Activated CD4-positive, alpha-beta T cell treated with anti-CD3 and anti-CD28 coated beads, Interleukin-2, amount 50 U/mL, for 16 hours (primary cell): ENCODE measurements around the gene PRIM1.
"Not testable (repeated sequence)": the region's sequence is repeated elsewhere in the genome, so short reads cannot be mapped to it uniquely, and the experiment has no call there.

ENCODE experiments used
- DNase-seq: peaks from one replicate; pipeline ENCODE4 v3.0.0-alpha.2; 2020

PRIM1 gene

GRCh38 chr12:56751712-56752598, at the start of gene PRIM1:
Gene PRIM1 (minus strand): TSS chr12:56752323. CDS start chr12:56752298, 25 bp downstream.
- DNase-seq: peak; percentile 94

GRCh38 chr12:56800221-56800620, 48.1 kb upstream of the PRIM1 start:
- DNase-seq: no peak

GRCh38 chr12:56799345-56799744, 47.2 kb upstream of the PRIM1 start:
- not testable (repeated sequence) for DNase-seq

DNA sequence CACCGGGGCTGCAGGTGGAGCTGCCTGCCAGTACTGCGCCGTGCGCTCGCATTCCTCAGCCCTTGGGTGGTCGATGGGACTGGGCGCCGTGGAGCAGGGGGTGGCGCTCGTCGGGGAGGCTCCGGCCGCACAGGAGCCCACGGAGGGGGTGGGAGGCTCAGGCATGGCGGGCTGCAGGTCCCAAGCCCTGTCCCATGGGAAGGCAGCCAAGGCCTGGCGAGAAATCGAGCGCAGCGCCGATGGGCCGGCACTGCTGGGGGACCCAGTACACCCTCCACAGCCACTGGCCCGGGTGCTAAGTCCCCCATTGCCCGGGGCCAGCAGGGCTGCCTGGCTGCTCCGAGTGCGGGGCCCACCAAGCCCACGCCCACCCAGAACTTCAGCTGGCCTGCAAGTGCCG, 43.7 kb upstream of the PRIM1 start:
- not testable (repeated sequence) for DNase-seq

GRCh38 chr12:56795046-56795562, 43.0 kb upstream of the PRIM1 start:
- not testable (repeated sequence) for DNase-seq

DNA sequence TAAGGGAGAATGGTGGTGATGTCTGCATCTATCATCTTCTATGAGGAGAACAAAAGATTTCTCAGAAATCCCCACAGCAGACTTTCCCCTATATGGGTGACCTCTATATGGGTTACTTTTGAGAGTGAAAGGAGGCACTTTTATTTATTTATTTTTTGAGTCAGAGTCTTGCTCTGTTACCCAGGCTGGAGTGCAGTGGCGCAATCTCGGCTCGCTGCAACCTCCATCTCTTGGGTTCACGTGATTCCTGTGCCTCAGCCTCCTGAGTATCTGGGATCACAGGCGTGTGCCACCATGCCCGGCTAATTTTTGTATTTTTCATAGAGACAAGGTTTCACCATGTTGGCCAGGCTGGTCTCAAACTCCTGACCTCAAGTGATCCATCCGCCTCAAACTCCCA, 41.0 kb upstream of the PRIM1 start:
- not testable (repeated sequence) for DNase-seq

- DNase-seq: no peak
Observed at GRCh38 chr12:56792678-56793077, 40.6 kb upstream of the PRIM1 start.

GRCh38 chr12:56789429-56789828, 37.3 kb upstream of the PRIM1 start:
- not testable (repeated sequence) for DNase-seq

- no peak for DNase-seq
Observed at GRCh38 chr12:56787498-56787897, 35.4 kb upstream of the PRIM1 start.

- DNase-seq: no peak
Observed at GRCh38 chr12:56785874-56786273, 33.8 kb upstream of the PRIM1 start.

DNA sequence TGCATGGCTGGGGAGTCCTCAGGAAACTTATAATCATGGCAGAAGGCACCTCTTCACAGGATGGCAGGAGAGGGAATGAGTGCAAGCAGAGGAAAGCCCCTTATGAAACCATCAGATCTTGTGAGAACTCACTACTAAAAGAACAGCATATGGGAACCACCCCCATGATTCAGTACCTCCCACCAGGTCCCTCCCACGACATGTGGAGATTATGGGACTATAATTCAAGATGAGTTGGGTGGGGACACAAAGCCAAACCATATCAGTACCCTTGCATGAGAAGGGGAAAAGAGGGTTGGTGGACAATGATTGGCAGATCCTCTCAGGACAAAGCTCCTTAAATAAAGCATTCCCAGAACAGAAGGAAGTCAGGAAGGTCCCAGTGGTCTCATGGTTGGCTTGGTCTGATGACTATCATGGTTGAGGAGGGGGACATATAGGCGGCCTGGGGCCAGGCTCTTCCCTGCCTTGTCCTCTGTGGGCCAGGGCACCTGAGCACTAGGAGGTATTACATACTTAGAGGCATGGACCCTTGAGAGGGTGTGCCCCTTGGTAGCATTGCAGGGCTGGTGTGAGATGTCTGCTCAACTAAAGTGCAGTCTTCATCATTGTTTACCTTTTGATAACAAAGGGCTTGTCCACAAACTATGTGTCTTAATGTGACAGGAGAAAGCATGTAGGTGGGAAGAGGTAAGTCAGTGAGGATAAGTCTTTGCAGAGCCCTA, 33.2 kb upstream of the PRIM1 start:
- DNase-seq: no peak

GRCh38 chr12:56781726-56782125, 29.6 kb upstream of the PRIM1 start:
- no peak for DNase-seq

DNA sequence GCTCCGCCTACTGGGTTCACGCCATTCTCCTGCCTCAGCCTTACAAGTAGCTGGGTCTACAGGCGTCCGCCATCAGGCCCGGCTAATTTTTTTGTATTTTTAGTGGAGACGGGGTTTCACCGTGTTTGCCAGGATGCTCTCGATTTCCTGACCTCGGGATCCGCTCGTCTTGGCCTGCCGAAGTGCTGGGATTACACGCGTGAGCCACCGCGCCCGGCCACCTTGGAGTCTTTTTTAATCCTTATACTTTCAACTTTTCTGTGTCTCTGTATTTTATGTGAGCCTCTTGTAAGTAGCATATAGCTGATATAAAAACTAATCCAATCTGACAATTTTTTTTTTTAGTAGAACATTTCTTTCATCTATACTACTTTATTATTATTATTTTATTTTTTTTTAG, 26.6 kb upstream of the PRIM1 start:
- no peak for DNase-seq

- DNase-seq: no peak
Observed at GRCh38 chr12:56776654-56777053, 24.5 kb upstream of the PRIM1 start.

DNA sequence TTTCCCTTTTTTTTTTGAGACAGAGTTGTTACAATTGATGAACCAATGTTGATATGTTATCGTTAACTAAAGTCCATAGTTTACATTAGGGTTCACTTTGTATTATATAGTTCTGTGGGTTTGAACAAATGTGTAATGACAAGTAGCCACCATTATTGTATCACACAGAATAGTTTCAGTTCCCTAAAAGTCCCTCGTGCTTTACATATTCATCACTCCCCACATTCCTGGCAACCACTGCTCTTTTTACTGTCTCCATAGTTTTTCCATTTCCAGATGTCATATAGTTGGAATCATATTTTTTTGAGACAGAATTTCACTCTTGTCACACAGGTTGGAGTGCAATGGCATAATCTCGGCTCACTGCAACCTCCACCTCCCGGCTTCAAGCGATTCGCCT, 23.5 kb upstream of the PRIM1 start:
- DNase-seq: no peak

- no peak for DNase-seq
Observed at GRCh38 chr12:56773113-56773512, 21.0 kb upstream of the PRIM1 start.

DNA sequence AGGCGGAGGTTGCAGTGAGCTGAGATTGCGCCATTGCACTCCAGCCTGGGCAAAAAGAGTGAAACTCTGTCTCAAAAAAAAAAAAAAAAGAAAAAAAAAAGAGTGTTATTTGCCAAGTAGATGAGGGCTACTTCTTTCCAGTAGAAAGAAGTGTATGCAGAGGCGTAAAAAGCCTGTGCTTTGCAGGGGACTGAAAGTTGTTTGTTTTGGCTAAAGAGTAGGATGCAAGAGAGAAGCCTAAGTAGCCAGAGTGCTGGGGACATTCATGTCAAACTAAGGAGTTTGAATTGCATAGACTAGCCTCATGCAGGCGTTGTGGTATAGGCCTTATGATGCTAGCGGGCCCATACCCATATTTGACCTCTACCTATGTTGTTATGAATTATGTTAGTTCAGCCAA, 20.5 kb upstream of the PRIM1 start:
- no peak for DNase-seq

DNA sequence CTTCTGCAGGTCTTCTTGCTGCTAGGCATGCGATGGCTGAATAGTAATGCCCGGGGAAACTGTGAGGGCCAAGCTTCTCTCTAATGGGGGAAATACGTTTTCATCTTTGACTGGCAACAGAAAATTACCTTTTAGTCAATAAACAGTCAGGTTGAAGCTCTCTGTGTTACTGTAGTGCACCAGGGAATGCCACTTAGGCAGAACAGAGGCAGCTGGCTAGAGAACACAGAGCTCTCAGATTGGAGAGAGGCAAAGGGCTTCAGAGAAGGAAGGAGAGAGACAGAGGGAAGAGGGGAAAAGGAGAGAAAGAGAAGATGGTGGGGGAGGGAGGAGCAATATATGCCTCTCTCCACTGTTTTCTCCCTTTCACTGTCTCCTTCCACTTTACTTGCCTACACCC, 17.7 kb upstream of the PRIM1 start:
- no peak for DNase-seq

GRCh38 chr12:56768424-56768823, 16.3 kb upstream of the PRIM1 start:
- DNase-seq: no peak

GRCh38 chr12:56766535-56766934, 14.4 kb upstream of the PRIM1 start:
- DNase-seq: no peak

GRCh38 chr12:56763753-56764657, 11.9 kb upstream of the PRIM1 start:
- no peak for DNase-seq

- DNase-seq: no peak
Observed at GRCh38 chr12:56761812-56762211, 9.7 kb upstream of the PRIM1 start.

DNA sequence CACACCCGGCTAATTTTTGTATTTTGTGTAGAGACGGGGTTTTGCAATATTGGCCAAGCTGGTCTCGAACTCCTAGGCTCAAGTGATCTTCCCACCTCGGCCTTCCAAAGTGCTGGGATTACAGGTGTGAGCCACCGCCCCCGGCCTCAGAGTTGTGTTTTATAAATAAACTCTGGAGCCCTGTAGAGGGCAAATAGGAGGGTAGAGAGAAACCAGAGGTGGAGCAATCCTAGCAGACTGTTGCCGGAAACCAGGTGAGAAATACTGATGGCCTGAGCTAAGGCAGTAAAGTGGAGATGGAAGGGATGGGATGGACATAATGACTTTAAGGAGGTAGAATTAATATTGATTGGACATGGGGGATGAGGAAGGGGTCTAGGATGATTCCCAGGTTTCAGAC, 8.3 kb upstream of the PRIM1 start:
- no peak for DNase-seq
